Activated CD4-positive, alpha-beta T cell treated with anti-CD3 and anti-CD28 coated beads, Interleukin-2, amount 50 U/mL, for 4 hours (primary cell): ENCODE measurements around the gene CD207.
"Not testable (repeated sequence)": the region's sequence is repeated elsewhere in the genome, so short reads cannot be mapped to it uniquely, and the experiment has no call there.

ENCODE experiments used
- DNase-seq, 2 experiments: peaks; one replicate each; pipeline ENCODE4 v3.0.0-alpha.2; 2020

CD207 gene

DNA sequence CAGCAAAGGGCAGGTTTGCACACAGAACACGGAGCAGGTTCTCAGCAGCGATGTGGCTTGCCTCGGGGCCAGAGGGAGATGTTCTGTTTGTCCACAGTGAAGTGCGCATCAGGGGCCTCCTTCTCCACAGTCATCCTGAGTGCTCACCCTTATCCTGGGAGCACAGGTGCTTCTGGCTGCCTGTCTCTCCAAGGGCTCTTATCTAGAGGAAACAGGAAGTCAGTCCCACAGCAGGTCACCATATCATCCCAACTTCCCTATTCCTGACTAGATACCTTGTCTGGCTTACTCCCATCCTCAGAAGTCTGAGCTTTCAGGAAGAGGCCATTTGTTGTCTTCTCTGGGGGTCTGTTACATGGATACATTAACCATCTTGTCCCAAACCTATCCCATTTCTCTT, at the start of gene CD207:
CD207 (minus strand) TSS at position 174 of the 400 bp plus-strand sequence; CDS start at position 134, 40 bp downstream.
- no peak for DNase-seq

- not testable (repeated sequence) for DNase-seq
Measured at GRCh38 chr2:70878543-70878942, 42.9 kb upstream of the CD207 start.

GRCh38 chr2:70876138-70876537, 40.5 kb upstream of the CD207 start:
- DNase-seq: not testable (repeated sequence)

DNA sequence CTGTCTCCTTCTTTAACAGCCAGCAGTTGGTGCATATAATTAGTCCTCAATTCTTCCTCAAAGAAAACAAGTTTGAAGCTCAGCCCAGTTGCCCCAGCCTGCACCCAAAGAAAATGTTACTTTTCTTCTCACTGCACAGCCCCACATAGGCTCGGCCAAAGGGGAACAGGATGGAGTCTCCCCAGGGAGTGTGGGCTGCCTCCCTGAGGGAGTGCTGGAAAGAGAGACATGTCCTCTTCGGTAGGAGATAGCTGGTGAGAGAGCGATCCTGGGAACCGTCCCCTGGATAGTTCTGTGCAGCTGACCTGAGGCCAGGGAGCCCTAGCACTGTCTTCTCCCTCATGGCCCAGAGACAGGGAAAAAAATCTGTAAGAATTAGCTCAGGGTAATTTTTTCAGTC, 37.9 kb upstream of the CD207 start:
- no peak for DNase-seq

- peak; percentile 73 to 74 for DNase-seq
Measured at GRCh38 chr2:70871398-70872211, 36.0 kb upstream of the CD207 start.

DNA sequence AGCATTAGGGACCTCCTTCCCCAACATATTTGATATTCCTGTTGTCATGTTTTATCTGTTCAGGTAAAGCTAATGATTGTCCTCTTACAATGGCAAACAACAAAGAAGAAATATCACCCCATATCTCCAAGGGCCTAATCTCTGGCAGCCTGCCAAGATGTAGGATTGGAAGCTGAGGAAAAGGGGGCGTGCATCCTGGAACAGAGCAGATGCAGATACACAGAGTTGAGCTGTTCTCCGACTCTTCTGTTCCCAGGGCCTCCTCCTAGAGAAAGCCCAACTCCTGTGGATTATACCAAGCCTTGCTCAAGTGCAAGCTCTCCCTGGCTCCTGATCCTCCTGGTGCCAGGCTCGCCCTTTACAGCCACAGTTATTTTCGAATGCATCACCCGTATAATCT, 35.2 kb upstream of the CD207 start:
- no peak for DNase-seq

DNA sequence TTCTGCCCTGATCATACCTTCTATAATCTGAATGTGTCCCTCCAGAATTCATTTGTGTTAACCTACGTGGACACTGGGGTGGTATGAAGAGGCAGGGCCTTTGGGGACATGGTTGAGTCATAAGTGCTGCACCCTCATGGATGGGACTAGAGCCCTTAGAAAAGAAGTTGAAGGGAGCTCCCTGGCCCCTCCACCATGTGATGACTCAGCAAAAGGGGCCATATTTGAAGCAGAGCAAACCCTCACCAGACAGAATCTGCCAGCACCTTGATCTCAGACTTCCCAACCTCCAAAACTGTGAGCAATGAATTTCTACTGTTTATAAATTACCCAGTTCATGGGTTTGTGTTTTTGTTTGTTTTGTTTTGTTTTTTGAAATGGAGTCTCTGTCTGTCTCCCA, 33.4 kb upstream of the CD207 start:
- no peak for DNase-seq

- DNase-seq: peak; percentile 55 to 59
Measured at GRCh38 chr2:70861777-70862625, 26.4 kb upstream of the CD207 start.

GRCh38 chr2:70855667-70856066, 20.1 kb upstream of the CD207 start:
- DNase-seq: no peak

DNA sequence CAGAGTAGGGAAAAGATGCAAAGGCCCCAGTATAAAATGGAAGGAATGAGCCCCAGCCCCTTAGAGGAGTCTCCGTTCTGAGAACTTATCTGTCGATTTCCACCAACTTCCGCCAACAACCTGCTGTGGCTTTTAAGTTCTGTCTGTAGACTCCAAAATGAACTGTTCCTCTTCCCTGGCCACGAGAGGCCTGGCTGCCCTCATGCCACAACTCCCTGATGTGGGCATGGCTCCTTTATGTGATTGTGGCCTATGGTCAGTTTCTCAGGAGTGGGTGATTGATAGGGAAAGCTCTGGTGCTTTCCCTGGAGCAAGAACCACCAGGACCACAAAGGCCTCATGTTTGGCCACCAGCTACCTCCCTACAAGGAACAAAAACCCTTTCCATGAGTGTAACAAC, 18.8 kb upstream of the CD207 start:
- DNase-seq: no peak

GRCh38 chr2:70852824-70853223, 17.2 kb upstream of the CD207 start:
- no peak for DNase-seq

GRCh38 chr2:70851704-70852103, 16.1 kb upstream of the CD207 start:
- no peak for DNase-seq

GRCh38 chr2:70850925-70851324, 15.3 kb upstream of the CD207 start:
- no peak for DNase-seq

GRCh38 chr2:70842401-70842800, 6.8 kb upstream of the CD207 start:
- no peak for DNase-seq

- no peak for DNase-seq
Measured at GRCh38 chr2:70837980-70838925, 2.6 kb upstream of the CD207 start.

GRCh38 chr2:70834881-70835280, 735 bp downstream of the CD207 start:
- no peak for DNase-seq

- DNase-seq: no peak
Measured at GRCh38 chr2:70834106-70834505, 1.5 kb downstream of the CD207 start.

- DNase-seq: no peak
Measured at GRCh38 chr2:70833246-70833645, 2.4 kb downstream of the CD207 start.

- no peak for DNase-seq
Measured at GRCh38 chr2:70832386-70832785, 3.2 kb downstream of the CD207 start.

GRCh38 chr2:70831861-70832260, 3.8 kb downstream of the CD207 start:
- DNase-seq: no peak

DNA sequence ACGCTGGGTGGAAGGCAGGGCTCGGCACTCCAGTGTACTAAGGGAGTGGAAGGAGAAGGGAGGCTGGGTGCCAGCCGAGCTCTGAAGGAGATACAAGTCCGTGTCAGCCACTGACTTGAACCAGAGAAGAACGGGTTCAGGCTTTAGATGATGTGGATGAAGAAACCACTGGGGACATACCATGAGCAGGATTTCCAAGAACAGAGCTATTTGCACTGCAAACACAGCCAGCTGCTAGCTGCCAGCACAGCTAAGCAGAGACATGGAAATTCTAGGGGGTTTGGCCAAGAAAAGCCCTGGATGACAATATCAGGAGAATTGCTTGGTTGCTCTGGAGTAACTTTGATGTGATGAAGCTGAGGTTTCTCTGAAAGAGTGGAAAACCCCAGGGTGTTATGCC, 5.2 kb downstream of the CD207 start:
- DNase-seq: no peak

DNA sequence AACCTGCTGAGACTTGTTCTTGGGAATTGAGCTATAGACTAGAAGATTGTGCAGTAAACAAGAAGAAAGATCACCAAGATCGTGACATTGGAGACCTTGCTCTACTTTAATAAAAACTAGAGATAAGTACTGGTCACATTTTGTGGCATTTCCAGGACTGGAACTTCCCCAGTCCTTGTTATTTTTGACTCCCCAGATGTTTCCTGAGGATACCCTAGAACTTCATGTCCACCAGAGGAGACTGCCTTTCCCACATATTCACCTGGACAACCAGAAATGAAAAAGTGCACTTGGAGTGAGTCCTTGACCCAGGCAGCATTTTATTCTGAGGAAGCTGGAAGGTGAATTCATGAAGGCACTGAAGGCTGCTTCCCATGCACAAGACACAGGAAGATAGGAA, 5.7 kb downstream of the CD207 start:
- no peak for DNase-seq
